ENCODE results near the gene CADM1. TPM values are rescaled to one million over a fixed set of nuclear protein-coding genes. Genes with fewer than 3 reads are reported as not detected.

Gene CADM1
- total RNA-seq, 1 experiment from 2014 or later = 12.9 TPM

- Histone ChIP-seq H3K4me1 (ENCODE audit: insufficient read depth, low read length, poor library complexity, severe bottlenecking) (no peaks in the 10 kb centered on the region), H3K9me3 (ENCODE audit: low read depth, low read length, poor library complexity, severe bottlenecking) (no peaks in the 10 kb centered on the region), H3K4me3 (ENCODE audit: low read depth, low read length, poor library complexity, severe bottlenecking) (no peak overlapping the region), H3K36me3 (ENCODE audit: insufficient read depth, low read length, poor library complexity, severe bottlenecking) (no peaks in the 10 kb centered on the region), H3K27me3 (replicated peaks; ENCODE audit: insufficient read depth, low read depth, low read length, poor library complexity) (no peaks in the 10 kb centered on the region), H3K27ac (ENCODE audit: low read depth, low read length, poor library complexity, severe bottlenecking) (no peak overlapping the region)
- TF ChIP-seq CTCF (conservative IDR thresholded peaks at IDR 0.05; ENCODE audit: low read depth, low read length) (no peak), EZH2 (IDR thresholded peaks at IDR 0.05; ENCODE audit: borderline replicate concordance, low read depth, low read length, poor library complexity, severe bottlenecking) (no peak)
- intact Hi-C loops (cut with micrococcal nuclease; ENCODE audit: unreplicated experiment) = no loop called here
- BruUV-seq (replicated peaks) = no TSS peak
- ChIA-PET POLR2A (ENCODE audit: low non-redundant PET) (no interaction called here), CTCF (no interaction called here)
- no peak for DNase-seq (ENCODE audit: low spot score)
Observed at GRCh38 chr11:115284773-115285172, 219.4 kb downstream of the CADM1 start.

GRCh38 chr11:115282923-115283322 is 221.3 kb downstream of the CADM1 start:
- CTCF ChIA-PET = no interaction called here
- Histone ChIP-seq H3K4me3 (ENCODE audit: low read depth, low read length, poor library complexity, severe bottlenecking) (no peak overlapping the region), H3K9me3 (ENCODE audit: low read depth, low read length, poor library complexity, severe bottlenecking) (no peaks in the 10 kb centered on the region), H3K36me3 (ENCODE audit: insufficient read depth, low read length, poor library complexity, severe bottlenecking) (no peaks in the 10 kb centered on the region), H3K27me3 (replicated peaks; ENCODE audit: insufficient read depth, low read depth, low read length, poor library complexity) (no peaks in the 10 kb centered on the region), H3K4me1 (ENCODE audit: insufficient read depth, low read length, poor library complexity, severe bottlenecking) (no peaks in the 10 kb centered on the region), H3K27ac (ENCODE audit: low read depth, low read length, poor library complexity, severe bottlenecking) (no peak overlapping the region)
- no TSS peak for BruUV-seq (replicated peaks)
- no peak for TF ChIP-seq EZH2 (IDR thresholded peaks at IDR 0.05; ENCODE audit: borderline replicate concordance, low read depth, low read length, poor library complexity, severe bottlenecking)
- POLR2A ChIA-PET (ENCODE audit: low non-redundant PET) = interaction anchor here (0.6 kb wide), 1 partner anchor 1934 kb away, joined by 4 read pairs; no protein-coding TSS in a partner anchor
- intact Hi-C loops (cut with micrococcal nuclease; ENCODE audit: unreplicated experiment) = no loop called here
- DNase-seq (ENCODE audit: low spot score) = no peak

GRCh38 chr11:115280775-115281174 is 223.4 kb downstream of the CADM1 start:
- H3K9me3 ChIP-seq (ENCODE audit: low read depth, low read length, poor library complexity, severe bottlenecking) = no peaks in the 10 kb centered on the region
- DNase-seq (ENCODE audit: low spot score) = no peak
- no peaks in the 10 kb centered on the region for H3K4me1 ChIP-seq (ENCODE audit: insufficient read depth, low read length, poor library complexity, severe bottlenecking)
- intact Hi-C loops (cut with micrococcal nuclease; ENCODE audit: unreplicated experiment) = no loop called here
- ChIA-PET CTCF (no interaction called here), POLR2A (ENCODE audit: low non-redundant PET) (no interaction called here)
- H3K27ac ChIP-seq (ENCODE audit: low read depth, low read length, poor library complexity, severe bottlenecking) = no peak overlapping the region
- TF ChIP-seq CTCF (conservative IDR thresholded peaks at IDR 0.05; ENCODE audit: low read depth, low read length) = no peak
- TF ChIP-seq EZH2 (IDR thresholded peaks at IDR 0.05; ENCODE audit: borderline replicate concordance, low read depth, low read length, poor library complexity, severe bottlenecking) = no peak
- no TSS peak for BruUV-seq (replicated peaks)
- no peaks in the 10 kb centered on the region for H3K27me3 ChIP-seq (replicated peaks; ENCODE audit: insufficient read depth, low read depth, low read length, poor library complexity)
- H3K36me3 ChIP-seq (ENCODE audit: insufficient read depth, low read length, poor library complexity, severe bottlenecking) = no peaks in the 10 kb centered on the region
- no peak overlapping the region for H3K4me3 ChIP-seq (ENCODE audit: low read depth, low read length, poor library complexity, severe bottlenecking)
